Central memory CD8-positive, alpha-beta T cell (primary cell): ENCODE results near the gene FBXO39.
"Not testable (repeated sequence)": the region's sequence is repeated elsewhere in the genome, so short reads cannot be mapped to it uniquely, and the experiment has no call there.

ENCODE experiments used
- ATAC-seq: fragments of 150-1000 bp; cut with Tn5 transposase; replicated peaks from 2 replicates; pipeline ENCODE4 v1.10.0; 2022; ENCODE audit warnings: mild to moderate bottlenecking, moderate FRiP score, moderate number of reproducible peaks; ENCODE audit not compliant: poor library complexity, severe bottlenecking; ENCODE audit errors: extremely low read depth
- DNase-seq, 2 donors: peaks; one replicate each; pipeline ENCODE4 v3.0.0; 2021; ENCODE audit warnings: low spot score in 2 of 2
- H3K27ac Mint-ChIP-seq: one replicate; pipeline ENCODE4 v1.8.0; 2022; ENCODE audit warnings: low read depth, mild to moderate bottlenecking, moderate library complexity, mixed read lengths
- H3K27me3 Mint-ChIP-seq: one replicate; pipeline ENCODE4 v1.8.0; 2022; ENCODE audit warnings: mixed read lengths
- H3K36me3 Mint-ChIP-seq: one replicate; pipeline ENCODE4 v1.8.0; 2022; ENCODE audit warnings: mild to moderate bottlenecking, moderate library complexity, mixed read lengths; ENCODE audit not compliant: insufficient read depth
- H3K4me1 Mint-ChIP-seq: one replicate; pipeline ENCODE4 v1.8.0; 2022; ENCODE audit warnings: mixed read lengths
- H3K4me3 Mint-ChIP-seq: one replicate; pipeline ENCODE4 v1.8.0; 2022; ENCODE audit warnings: mild to moderate bottlenecking, moderate library complexity, mixed read lengths
- H3K9me3 Mint-ChIP-seq: one replicate; pipeline ENCODE4 v1.8.0; 2022; ENCODE audit warnings: mixed read lengths

FBXO39 gene

DNA sequence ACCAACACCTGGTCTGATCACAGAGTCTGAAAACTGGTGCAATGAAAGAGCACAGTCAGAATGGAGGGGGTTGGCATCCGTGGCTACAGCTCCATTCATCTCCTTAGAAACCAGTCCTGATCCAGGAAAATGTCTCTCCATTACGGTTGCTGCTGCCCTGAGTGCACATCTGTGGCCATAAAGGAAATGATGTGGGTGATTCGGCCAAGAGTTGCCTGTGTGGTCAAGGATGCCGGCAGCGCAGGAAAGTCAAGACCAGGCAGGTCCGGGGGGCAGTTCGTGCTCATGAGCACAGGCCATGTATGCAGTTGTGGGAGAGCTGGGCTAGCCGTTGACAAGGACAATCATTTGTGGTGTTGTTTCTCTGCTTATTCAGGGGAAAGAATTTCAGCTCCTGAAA lies 14.2 kb upstream of the FBXO39 start:
- H3K4me3 Mint-ChIP-seq = no peak overlapping the region
- H3K27me3 Mint-ChIP-seq = no peaks in the 10 kb centered on the region
- peaks cover 14% of the 10 kb centered on the region for H3K9me3 Mint-ChIP-seq
- peaks cover 62% of the 10 kb centered on the region for H3K36me3 Mint-ChIP-seq
- ATAC-seq (no peak), DNase-seq (no peak)
- no peak overlapping the region for H3K27ac Mint-ChIP-seq
- peaks cover 27% of the 10 kb centered on the region for H3K4me1 Mint-ChIP-seq

DNA sequence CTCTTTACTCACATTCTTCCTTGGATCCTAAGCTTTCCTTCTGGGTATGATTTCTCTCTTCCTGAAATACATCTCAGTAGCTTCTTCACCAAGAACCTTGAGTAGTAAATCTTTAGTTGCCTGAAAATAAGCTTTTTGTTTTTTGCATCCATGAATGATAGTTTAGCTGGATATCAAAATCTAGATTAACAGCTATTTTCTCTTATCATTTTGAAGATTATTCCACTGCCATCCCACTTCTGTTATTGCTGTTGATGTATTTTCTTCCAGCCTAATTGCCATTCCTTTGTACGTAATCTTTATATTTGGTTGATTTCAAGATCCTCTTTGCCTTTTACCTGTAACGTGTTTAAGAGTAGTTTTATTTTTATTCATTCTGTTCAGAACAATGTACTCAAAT lies 7.6 kb upstream of the FBXO39 start:
- peak overlapping the region; percentile 68 for H3K27ac Mint-ChIP-seq
- H3K4me1 Mint-ChIP-seq = peaks cover 6% of the 10 kb centered on the region

DNA sequence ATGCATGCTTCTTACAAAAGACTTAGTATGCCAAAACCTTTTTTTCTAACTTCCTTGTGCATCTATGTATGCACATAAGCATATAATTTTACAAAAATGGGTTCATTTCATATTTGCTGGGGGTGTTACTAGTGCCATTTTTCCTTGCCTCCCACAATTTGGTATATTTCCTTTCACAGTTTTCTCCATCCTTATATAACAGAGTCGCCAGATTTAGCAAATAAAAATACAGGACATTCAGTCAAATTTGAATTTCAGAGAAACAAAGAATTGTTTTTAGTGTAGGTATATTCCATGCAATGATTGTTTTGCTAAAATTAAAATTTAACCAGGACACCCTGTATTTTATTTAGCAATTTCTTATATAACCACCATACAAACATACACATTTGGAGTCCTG lies 4.0 kb upstream of the FBXO39 start:
- ATAC-seq = no peak
- H3K36me3 Mint-ChIP-seq = peaks cover 67% of the 10 kb centered on the region
- H3K4me3 Mint-ChIP-seq = no peak overlapping the region
- no peak for DNase-seq
- peaks cover 13% of the 10 kb centered on the region for H3K4me1 Mint-ChIP-seq
- H3K9me3 Mint-ChIP-seq = peaks cover 23% of the 10 kb centered on the region
- peaks cover 8% of the 10 kb centered on the region for H3K27me3 Mint-ChIP-seq
- H3K27ac Mint-ChIP-seq = no peak overlapping the region

More for the DNA sequence above, 7.6 kb upstream of the FBXO39 start:
- no peak for ATAC-seq
- Mint-ChIP-seq H3K4me3 (no peak overlapping the region), H3K9me3 (peaks cover 34% of the 10 kb centered on the region), H3K36me3 (peaks cover 84% of the 10 kb centered on the region), H3K27me3 (no peaks in the 10 kb centered on the region)
- DNase-seq = no peak

DNA sequence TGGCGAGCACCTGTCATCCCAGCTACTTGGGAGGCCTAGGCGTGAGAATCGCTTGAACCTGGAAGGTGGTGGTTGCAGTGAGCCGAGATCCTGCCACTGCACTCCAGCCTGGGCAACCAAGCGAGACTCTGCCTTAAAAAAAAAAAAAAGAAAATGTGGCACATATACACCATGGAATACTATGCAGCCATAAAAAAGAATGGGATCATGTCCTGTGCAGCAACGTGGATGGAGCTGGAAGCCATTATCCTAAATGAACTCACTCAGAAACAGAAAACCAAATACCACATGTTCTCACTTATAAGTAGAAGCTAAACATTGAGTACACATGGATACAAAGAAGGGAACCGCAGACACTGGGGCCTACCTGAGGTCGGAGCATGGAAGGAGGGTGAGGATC lies 1.1 kb upstream of the FBXO39 start:
- peaks cover 13% of the 10 kb centered on the region for H3K4me1 Mint-ChIP-seq
- peaks cover 40% of the 10 kb centered on the region for H3K36me3 Mint-ChIP-seq
- not testable (repeated sequence) for ATAC-seq, H3K9me3 Mint-ChIP-seq, DNase-seq, H3K4me3 Mint-ChIP-seq, H3K27ac Mint-ChIP-seq
- H3K27me3 Mint-ChIP-seq = peaks cover 28% of the 10 kb centered on the region

DNA sequence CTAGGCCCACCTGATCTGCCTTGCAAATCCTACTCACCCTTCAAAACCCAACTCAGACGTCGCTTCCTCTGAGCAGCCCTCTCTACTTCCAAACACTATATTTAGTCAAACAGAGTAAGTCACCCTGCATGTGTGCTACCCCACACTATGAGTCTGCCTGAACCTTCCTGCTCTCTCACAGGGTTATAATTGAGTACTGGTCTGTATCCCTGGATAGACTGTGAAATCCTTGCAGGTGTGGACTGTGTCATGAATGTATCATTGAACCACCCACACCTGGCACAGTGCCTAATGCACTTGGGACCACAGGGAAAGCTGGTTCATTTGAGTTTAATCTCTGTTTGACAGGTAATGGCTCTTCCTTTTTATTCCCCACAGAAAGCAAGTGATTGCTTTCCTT lies 3.4 kb downstream of the FBXO39 start:
- peaks cover 62% of the 10 kb centered on the region for H3K27me3 Mint-ChIP-seq
- H3K9me3 Mint-ChIP-seq = peaks cover 24% of the 10 kb centered on the region
- H3K27ac Mint-ChIP-seq = no peak overlapping the region
- no peak for ATAC-seq
- no peak overlapping the region for H3K4me3 Mint-ChIP-seq
- peaks cover 13% of the 10 kb centered on the region for H3K4me1 Mint-ChIP-seq
- H3K36me3 Mint-ChIP-seq = no peaks in the 10 kb centered on the region
- no peak for DNase-seq

DNA sequence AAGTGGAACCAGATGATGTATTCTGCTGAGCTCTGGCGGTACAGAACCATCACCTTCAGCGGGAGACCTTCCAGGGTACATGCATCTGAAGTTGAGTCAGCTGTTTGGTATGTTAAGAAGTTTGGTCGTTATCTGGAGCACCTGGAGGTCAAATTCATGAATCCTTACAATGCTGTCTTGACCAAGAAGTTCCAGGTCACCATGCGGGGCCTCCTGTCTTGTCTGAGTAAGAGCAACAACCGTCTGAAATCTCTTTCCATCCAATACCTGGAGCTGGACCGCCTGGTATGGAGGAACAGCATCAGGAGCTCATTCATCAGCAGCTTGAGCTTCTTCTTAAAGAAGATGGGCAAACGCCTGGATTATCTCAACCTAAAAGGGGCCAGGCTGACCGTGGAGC lies 4.0 kb downstream of the FBXO39 start:
- no peak for ATAC-seq
- Mint-ChIP-seq H3K36me3 (no peaks in the 10 kb centered on the region), H3K9me3 (peaks cover 21% of the 10 kb centered on the region), H3K4me1 (peaks cover 13% of the 10 kb centered on the region), H3K4me3 (no peak overlapping the region), H3K27me3 (peaks cover 66% of the 10 kb centered on the region), H3K27ac (no peak overlapping the region)
- DNase-seq = no peak

DNA sequence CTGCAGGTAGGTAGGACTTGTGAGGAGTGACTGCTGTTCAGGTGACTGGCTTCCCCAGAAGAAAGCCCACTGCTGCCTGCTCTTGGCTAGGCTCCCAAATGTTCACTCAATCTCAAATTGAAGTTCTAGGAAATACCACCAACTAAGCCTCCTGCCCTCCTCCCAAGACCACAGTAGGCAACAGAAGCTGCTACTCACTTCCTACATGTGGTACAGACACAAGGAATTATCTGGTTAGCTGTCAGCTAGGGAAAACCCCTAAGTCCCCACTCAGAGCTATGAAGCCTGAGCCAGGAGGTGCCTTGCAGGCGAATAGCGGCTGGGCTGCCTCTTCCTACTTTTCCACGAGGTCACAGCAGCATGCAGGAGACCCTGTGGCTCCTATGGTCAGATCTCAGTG lies 4.9 kb downstream of the FBXO39 start:
- ATAC-seq (no peak), DNase-seq (no peak)
- H3K27ac Mint-ChIP-seq = no peak overlapping the region
- H3K9me3 Mint-ChIP-seq = peaks cover 21% of the 10 kb centered on the region
- no peak overlapping the region for H3K4me3 Mint-ChIP-seq
- H3K4me1 Mint-ChIP-seq = peaks cover 9% of the 10 kb centered on the region
- H3K27me3 Mint-ChIP-seq = peaks cover 75% of the 10 kb centered on the region
- H3K36me3 Mint-ChIP-seq = no peaks in the 10 kb centered on the region

DNA sequence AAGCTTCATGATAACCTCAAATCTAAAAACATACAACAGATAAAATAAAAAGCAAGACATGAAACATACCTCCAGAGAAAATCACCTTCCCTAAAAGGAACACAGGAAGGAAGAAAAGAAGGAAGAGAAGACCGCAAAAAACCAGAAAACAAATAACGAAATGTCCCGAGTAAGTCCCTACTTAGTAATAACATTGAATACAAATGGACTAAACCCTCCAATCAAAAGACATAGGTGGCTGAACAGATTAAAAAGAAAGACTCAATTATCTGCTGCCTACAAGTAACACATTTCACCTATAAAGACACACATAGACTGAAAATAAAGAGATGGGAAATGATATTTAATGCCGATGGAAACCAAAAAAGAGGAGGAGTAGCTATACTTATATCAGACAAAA lies 6.2 kb downstream of the FBXO39 start:
- DNase-seq (no peak), ATAC-seq (no peak)
- peaks cover 87% of the 10 kb centered on the region for H3K27me3 Mint-ChIP-seq
- no peak overlapping the region for H3K4me3 Mint-ChIP-seq
- H3K4me1 Mint-ChIP-seq = no peaks in the 10 kb centered on the region
- no peaks in the 10 kb centered on the region for H3K36me3 Mint-ChIP-seq
- H3K9me3 Mint-ChIP-seq = peaks cover 21% of the 10 kb centered on the region
- H3K27ac Mint-ChIP-seq = no peak overlapping the region

DNA sequence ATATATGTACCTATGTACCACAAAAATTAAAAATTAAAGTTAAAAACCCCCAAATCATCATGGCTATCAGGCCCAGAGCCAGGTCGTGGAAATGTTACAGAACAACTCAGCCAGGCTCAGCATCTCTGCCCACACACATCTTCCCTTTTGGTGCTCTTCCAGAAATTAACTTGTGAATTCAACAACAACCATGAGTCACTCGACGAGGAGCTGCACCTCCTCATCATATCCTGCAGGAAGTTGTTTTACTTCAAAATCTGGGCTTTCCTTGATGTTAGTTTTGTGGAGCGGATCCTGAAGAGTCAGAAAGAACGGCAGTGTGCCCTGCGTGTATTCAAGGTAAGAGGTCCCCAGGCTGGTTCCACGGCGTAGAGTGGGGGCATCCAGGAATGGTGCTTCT lies 10.6 kb downstream of the FBXO39 start:
- Mint-ChIP-seq H3K27ac (no peak overlapping the region), H3K27me3 (peaks cover 90% of the 10 kb centered on the region), H3K4me1 (no peaks in the 10 kb centered on the region), H3K36me3 (no peaks in the 10 kb centered on the region), H3K4me3 (no peak overlapping the region), H3K9me3 (peaks cover 21% of the 10 kb centered on the region)
- no peak for ATAC-seq
- DNase-seq = no peak

DNA sequence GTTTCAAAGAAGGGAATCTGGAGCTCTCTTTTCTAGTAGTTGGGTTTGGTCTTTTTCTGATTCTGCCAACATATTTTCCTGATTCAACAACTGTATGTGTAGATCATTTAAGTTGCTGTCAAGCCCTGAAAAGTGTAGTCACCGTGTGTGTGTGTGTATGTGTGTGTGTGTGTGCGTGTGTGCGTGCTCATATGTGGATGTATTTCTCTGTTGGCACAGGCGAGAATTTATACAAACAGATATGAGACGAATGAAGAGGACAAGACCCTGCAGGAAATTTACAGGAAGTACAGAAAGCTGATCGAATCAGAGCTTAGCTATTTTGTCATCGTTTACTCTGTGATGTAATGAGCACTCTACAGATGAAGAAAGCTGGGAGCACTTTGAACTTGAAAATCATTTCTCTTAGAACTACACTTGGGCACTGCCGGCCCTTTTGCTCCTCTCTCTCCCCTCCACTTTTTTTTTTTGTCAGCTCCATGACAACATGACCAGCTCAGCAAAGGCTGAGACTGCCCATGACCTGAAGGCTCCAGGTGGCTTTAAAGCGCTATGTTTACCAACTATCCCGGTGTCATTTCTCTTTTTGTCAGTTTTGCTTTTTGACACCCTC lies 11.2 kb downstream of the FBXO39 start:
- no peak overlapping the region for H3K27ac Mint-ChIP-seq
- H3K9me3 Mint-ChIP-seq = peaks cover 15% of the 10 kb centered on the region
- ATAC-seq (no peak), DNase-seq (no peak)
- peaks cover 90% of the 10 kb centered on the region for H3K27me3 Mint-ChIP-seq
- no peak overlapping the region for H3K4me3 Mint-ChIP-seq
- H3K36me3 Mint-ChIP-seq = no peaks in the 10 kb centered on the region
- no peaks in the 10 kb centered on the region for H3K4me1 Mint-ChIP-seq

DNA sequence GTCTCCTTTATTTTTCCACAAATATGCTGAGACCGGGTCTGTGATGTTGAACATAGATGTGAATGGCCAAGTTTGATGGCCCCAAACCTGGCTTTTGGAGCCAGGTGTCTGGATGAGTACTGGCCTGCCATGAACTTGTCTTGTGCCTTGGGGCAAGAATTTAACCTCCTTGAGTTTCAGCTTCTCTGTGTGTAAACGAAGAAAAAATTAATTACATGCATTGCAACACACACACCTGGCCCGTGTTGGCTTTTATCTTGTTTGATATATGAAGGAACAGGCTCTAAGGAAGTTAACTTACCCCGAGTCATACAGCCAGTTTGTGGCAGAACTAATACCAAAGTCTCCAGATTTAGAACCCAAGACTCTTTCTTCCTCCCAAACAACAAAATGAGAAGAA lies 13.1 kb downstream of the FBXO39 start:
- Mint-ChIP-seq H3K36me3 (no peaks in the 10 kb centered on the region), H3K9me3 (no peaks in the 10 kb centered on the region), H3K4me3 (no peak overlapping the region), H3K4me1 (no peaks in the 10 kb centered on the region), H3K27me3 (peaks cover 84% of the 10 kb centered on the region), H3K27ac (no peak overlapping the region)
- no peak for ATAC-seq
- DNase-seq = no peak

DNA sequence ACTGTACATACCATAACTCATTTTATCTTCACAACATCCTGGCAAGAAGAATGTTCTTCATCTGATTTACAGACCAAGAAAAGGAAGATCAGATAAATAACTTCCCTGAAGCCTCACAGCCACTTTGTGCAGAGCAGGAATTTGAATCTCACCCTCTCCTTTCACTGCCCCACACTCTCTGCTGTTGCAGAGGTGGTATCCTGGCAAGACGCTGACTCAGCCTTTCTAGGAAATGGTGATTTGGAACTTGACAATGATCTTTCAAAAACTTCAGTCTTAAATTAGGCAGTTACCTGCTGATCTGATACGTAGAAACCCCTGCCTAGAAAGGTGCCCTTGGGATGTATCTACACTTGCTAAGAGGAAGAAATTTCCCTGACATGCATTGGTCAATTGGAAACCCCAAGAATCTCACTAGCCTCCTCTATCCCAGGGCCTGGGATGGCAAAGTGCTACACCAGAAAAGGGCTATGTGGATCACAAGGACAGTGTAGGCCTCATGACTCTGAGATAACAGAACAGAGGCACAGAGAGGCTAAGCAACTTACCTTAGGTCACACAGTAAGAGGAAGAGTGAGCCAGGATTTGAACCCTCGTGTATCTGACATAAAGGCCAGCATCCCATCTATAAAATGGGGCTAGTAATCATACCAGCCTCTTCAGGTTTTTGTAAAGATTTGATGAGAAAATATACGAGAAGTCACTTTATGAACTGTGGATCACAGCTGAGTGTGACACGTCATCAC lies 17.9 kb downstream of the FBXO39 start:
- H3K9me3 Mint-ChIP-seq = no peaks in the 10 kb centered on the region
- DNase-seq = no peak
- peaks cover 64% of the 10 kb centered on the region for H3K27me3 Mint-ChIP-seq
- no peak overlapping the region for H3K4me3 Mint-ChIP-seq
- no peak for ATAC-seq
- H3K36me3 Mint-ChIP-seq = no peaks in the 10 kb centered on the region
- H3K27ac Mint-ChIP-seq = no peak overlapping the region
- no peaks in the 10 kb centered on the region for H3K4me1 Mint-ChIP-seq
